Cerebellar cortex (tissue), 1 donor: Measurements from ENCODE around the gene NTNG2.

Experiments used
- DNase-seq: peaks from one replicate; pipeline ENCODE4 v3.0.0-alpha.2; 2015; ENCODE audit warnings: low spot score

NTNG2 gene

GRCh38 chr9:132236662-132237311, 74.9 kb downstream of the NTNG2 start:
- no peak for DNase-seq

DNA sequence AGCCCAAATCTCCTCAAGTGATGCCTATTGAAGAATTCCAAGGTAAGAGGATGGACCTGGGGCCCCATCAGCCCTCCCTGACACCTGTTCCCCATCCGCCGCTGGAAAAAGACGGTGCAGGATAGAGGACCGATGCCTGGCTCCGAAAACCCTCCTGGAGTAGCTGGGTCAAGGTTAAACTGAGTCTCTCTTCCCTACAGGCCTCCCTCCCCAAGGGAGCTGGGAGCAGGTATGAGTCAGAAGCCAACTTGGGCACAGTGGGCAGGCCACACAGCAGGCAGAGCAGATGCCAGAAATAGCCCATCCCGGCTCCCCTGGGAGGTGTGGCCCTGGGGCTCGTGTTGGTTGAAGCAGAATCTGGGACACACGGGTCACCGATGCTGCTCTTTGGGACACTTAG, 75.6 kb downstream of the NTNG2 start:
- no peak for DNase-seq

- DNase-seq = no peak
Measured at GRCh38 chr9:132238026-132238972, 76.4 kb downstream of the NTNG2 start.

GRCh38 chr9:132238992-132239391, 77.1 kb downstream of the NTNG2 start:
- DNase-seq = no peak

DNA sequence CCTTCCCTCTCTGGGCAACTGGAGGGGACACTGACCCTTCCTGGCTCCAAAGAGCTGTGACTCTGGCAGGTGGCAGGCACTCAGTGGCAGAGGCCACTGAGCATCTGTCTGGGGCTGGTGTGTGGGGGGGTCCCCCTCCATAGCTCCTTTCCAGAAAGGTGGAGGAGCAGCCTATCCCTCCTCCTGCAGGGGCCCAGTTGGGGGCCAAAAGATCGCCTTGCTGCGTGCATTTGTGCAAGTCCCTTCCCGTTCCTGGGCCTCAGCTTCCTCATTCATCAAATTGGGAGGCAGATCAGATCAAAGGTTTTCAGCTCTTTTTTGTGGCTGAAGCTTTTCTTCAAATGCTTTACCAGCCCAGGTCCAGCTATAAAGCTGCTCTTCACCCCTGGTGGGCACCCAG, 77.7 kb downstream of the NTNG2 start:
- no peak for DNase-seq

DNA sequence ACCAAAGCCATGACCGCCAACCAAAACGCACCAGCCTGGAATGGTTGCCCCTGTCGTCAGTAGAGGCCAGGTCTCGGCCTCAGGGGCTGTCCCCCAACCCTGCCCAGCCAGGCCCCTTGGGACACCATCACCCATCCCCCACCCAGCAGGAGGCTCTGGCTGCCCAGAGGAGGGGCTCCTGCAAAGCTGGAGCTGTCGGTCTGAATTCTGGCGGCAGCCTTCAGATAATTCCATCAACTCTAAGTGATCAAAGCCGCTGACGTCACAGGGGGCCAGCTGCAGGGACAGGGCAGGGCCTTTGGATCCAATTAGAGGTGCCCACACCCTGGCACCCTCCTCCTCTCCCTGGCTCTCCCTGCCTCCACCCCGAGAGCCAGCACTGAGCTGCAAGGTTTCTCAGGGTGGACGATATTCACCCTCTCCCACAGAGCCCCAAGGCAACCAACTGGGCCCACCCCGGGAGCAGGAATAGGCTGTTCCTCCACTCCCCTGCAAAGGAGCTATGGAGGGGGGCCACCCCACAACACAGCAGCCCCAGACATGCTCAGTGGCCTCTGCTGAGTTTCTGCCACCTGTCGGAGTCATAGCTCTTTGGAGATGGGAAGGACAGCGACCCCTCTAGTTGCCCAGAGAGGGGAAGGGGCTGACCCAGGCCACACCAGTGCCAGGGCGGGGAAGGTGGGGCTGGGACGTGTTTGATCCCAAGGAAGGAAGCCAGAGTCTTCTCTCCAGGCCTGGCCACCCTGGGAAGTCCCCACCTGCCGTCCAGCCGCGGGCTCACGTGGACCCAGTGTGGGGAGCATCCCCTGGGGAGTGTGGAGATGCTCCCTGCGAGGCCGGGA, 78.4 kb downstream of the NTNG2 start:
- no peak for DNase-seq

DNA sequence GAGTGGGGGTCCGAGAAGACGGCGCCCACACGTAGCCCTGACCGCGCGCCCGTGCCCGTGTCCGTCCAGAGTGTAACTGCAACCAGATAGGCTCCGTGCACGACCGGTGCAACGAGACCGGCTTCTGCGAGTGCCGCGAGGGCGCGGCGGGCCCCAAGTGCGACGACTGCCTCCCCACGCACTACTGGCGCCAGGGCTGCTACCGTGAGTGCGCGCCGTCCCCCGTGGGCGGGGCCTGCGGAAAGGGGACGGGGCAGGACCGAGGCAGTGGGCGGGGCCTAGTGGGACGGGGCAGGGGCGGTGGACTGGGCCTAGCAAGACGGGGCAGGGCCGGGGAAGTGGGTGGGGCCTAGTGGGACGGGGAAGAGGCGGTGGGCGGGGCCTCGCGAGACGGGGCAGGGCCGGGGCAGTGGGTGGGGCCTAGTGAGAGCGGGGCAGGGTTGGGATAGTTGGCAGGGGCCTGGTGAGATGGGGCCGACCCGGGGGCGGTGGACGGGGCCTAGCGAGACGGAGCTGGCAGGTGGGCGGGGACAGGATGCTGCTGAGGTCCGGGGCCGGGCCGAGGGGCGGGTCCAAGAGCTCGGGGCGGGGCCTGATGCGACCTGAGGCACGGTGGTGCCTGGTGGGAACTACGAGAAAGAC, 79.1 kb downstream of the NTNG2 start:
- DNase-seq = peak; percentile 73

GRCh38 chr9:132241483-132241839, 79.6 kb downstream of the NTNG2 start:
- DNase-seq = no peak

GRCh38 chr9:132241840-132242620, 80.2 kb downstream of the NTNG2 start:
- DNase-seq = no peak

DNA sequence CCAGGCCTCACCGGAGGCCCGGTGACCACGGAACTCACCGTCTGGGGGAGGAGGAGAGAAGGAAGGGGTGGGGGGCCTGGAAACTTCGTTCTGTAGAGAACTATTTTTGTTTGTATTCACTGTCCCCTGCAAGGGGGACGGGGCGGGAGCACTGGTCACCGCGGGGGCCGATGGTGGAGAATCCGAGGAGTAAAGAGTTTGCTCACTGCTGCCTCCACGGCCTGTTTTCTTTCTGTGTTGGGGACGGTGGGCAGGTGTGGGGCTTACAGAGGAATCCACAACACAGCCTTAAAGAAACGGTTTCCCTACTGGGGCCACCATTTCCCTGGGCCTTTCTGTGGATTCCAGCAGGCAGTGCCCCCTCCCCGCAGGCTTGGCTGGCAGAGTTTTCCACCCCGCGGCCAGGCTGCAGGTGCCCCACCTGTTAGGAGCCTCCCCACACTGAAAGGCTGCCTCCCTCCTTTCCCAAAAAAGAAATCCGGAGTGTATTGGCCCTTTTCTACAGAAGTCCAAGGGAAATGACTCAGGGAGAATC, 80.8 kb downstream of the NTNG2 start:
- DNase-seq = no peak

- no peak for DNase-seq
Measured at GRCh38 chr9:132243156-132244074, 81.6 kb downstream of the NTNG2 start.

GRCh38 chr9:132244582-132245455, 83.0 kb downstream of the NTNG2 start:
- no peak for DNase-seq

DNA sequence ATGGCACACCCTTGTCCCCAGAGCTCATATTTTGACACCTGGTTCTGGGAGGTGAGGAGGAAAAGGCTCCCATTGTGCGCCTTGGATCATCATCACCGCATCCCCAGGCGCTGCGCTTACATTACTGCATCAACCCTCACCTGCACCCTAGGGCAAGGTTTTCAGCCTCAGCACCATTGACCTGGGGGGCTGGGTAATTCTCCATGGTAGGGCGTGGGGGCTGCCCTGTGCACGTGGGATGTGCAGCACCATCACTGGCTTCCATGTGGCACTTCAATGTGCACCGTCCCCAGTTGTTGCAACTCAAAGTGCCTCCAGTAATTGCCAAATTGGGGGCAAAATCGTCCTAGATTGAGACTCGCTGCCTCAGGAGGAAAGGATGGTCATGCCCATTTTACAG, 83.6 kb downstream of the NTNG2 start:
- no peak for DNase-seq

GRCh38 chr9:132247942-132248341, 86.1 kb downstream of the NTNG2 start:
- DNase-seq = no peak

GRCh38 chr9:132249123-132249522, 87.3 kb downstream of the NTNG2 start:
- peak; percentile 87 for DNase-seq

DNA sequence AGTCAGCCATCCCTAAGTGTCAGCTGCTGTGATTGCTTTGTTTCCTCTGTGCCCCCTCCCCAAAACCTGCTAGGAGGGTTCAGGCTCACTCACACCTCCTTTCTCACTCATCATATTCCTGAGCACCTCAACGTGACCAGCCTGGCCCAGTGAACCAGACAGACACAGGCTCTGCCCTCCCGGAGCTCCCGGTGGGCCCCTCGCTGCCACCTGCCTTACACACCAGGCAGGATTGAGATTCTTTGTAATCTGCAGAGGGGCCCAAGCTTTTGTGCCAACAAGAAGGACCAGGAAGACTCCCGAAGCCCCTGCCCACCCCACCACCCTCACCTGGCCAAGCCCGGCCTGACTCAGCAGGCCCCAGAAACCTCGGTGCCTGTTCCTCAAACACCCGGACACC, 87.8 kb downstream of the NTNG2 start:
- no peak for DNase-seq

- no peak for DNase-seq
Measured at GRCh38 chr9:132250324-132251262, 88.7 kb downstream of the NTNG2 start.

GRCh38 chr9:132260846-132261245, 99.0 kb downstream of the NTNG2 start:
- DNase-seq = no peak
